NCI-H2171 (cell line): ENCODE measurements around the gene MORN3.

Experiments used
- DNase-seq: peaks from one replicate; lab custom pipeline; 2025; lab: John Stamatoyannopoulos, UW

The MORN3 gene

GRCh38 chr12:121602766-121603165 is 66.7 kb downstream of the MORN3 start:
- no peak for DNase-seq

- no peak for DNase-seq
Measured at GRCh38 chr12:121600702-121601336, 68.6 kb downstream of the MORN3 start.
